Effector memory CD4-positive, alpha-beta T cell (primary cell): Measurements from ENCODE around the gene MAP3K3.
A peak's percentile ranks its signal among the peaks of the same experiment; 100 is the strongest.

ENCODE experiments used
- DNase-seq, 3 donors: peaks; one replicate each; pipeline ENCODE4 v3.0.0-alpha.2; 2020
- H3K27ac ChIP-seq: 2 replicates; pipeline ENCODE4 v1.7.0; 2013; ENCODE audit warnings: mild to moderate bottlenecking, low read length, moderate library complexity; ENCODE audit not compliant: insufficient read depth, poor library complexity, severe bottlenecking
- H3K27me3 ChIP-seq: replicated peaks from 2 replicates; pipeline ENCODE4 v1.7.0; 2013; ENCODE audit warnings: mild to moderate bottlenecking, low read length; ENCODE audit not compliant: insufficient read depth, control insufficient read depth, poor library complexity, severe bottlenecking
- H3K36me3 ChIP-seq: 2 replicates; pipeline ENCODE4 v1.7.0; 2013; ENCODE audit warnings: mild to moderate bottlenecking, low read length, moderate library complexity; ENCODE audit not compliant: control insufficient read depth, insufficient read depth
- H3K4me1 ChIP-seq: 2 replicates; pipeline ENCODE4 v1.7.0; 2013; ENCODE audit warnings: low read length, mild to moderate bottlenecking; ENCODE audit not compliant: control insufficient read depth, insufficient read depth, poor library complexity, severe bottlenecking
- H3K4me3 ChIP-seq: 2 replicates; pipeline ENCODE4 v1.7.0; 2013; ENCODE audit warnings: low read length, low read depth, mild to moderate bottlenecking; ENCODE audit not compliant: insufficient read depth, poor library complexity, severe bottlenecking
- H3K9me3 ChIP-seq: 2 replicates; pipeline ENCODE4 v1.7.0; 2013; ENCODE audit warnings: mild to moderate bottlenecking, low read length, moderate library complexity; ENCODE audit not compliant: control insufficient read depth

MAP3K3 gene

GRCh38 chr17:63698381-63698885 lies 76.2 kb downstream of the MAP3K3 start:
- Histone ChIP-seq H3K4me1 (peaks cover 70% of the 10 kb centered on the region), H3K27me3 (no peaks in the 10 kb centered on the region), H3K27ac (peak overlapping the region; percentile 86), H3K4me3 (peak overlapping the region; percentile 80), H3K36me3 (peaks cover 27% of the 10 kb centered on the region), H3K9me3 (no peaks in the 10 kb centered on the region)
- no peak for DNase-seq

GRCh38 chr17:63698886-63699637 lies 76.8 kb downstream of the MAP3K3 start:
- H3K9me3 ChIP-seq, result no peaks in the 10 kb centered on the region
- H3K36me3 ChIP-seq, result peaks cover 31% of the 10 kb centered on the region
- H3K27ac ChIP-seq, result peak overlapping the region; percentile 86
- peaks cover 73% of the 10 kb centered on the region for H3K4me1 ChIP-seq
- H3K27me3 ChIP-seq, result no peaks in the 10 kb centered on the region
- peak; percentile 80 to 81 (median 80) for DNase-seq
- peak overlapping the region; percentile 80 for H3K4me3 ChIP-seq

- peak; percentile 77 to 79 (median 78) for DNase-seq
- Histone ChIP-seq H3K4me3 (peak within 1 kb of the TSS; percentile 80), H3K4me1 (peaks cover 75% of the 10 kb centered on the region), H3K36me3 (peaks cover 31% of the 10 kb centered on the region), H3K9me3 (no peaks in the 10 kb centered on the region), H3K27me3 (no peaks in the 10 kb centered on the region), H3K27ac (peak within 1 kb of the TSS; percentile 86)
Observed at GRCh38 chr17:63699638-63700527, 77.7 kb downstream of the MAP3K3 start, which contains the start of gene LIMD2. LIMD2 (minus strand) TSS chr17:63700125; CDS start chr17:63699298, 827 bp downstream.

- H3K36me3 ChIP-seq, result peaks cover 31% of the 10 kb centered on the region
- H3K4me3 ChIP-seq, result peak overlapping the region; percentile 54
- H3K27ac ChIP-seq, result peak overlapping the region; percentile 86
- DNase-seq, result peak; percentile 44 to 48 (median 44)
- H3K9me3 ChIP-seq, result no peaks in the 10 kb centered on the region
- H3K27me3 ChIP-seq, result no peaks in the 10 kb centered on the region
- peaks cover 76% of the 10 kb centered on the region for H3K4me1 ChIP-seq
Observed at GRCh38 chr17:63700528-63701455, 78.6 kb downstream of the MAP3K3 start.

GRCh38 chr17:63701456-63701820 lies 79.2 kb downstream of the MAP3K3 start:
- Histone ChIP-seq H3K4me1 (peaks cover 76% of the 10 kb centered on the region), H3K9me3 (no peaks in the 10 kb centered on the region), H3K27me3 (no peaks in the 10 kb centered on the region), H3K27ac (peak overlapping the region; percentile 86), H3K36me3 (peaks cover 28% of the 10 kb centered on the region), H3K4me3 (peak overlapping the region; percentile 38)
- DNase-seq, result no peak

- Histone ChIP-seq H3K27ac (peak overlapping the region; percentile 86), H3K36me3 (peaks cover 22% of the 10 kb centered on the region), H3K4me1 (peaks cover 76% of the 10 kb centered on the region), H3K9me3 (no peaks in the 10 kb centered on the region), H3K4me3 (peak overlapping the region; percentile 38), H3K27me3 (no peaks in the 10 kb centered on the region)
- peak; percentile 62 to 69 (median 66) for DNase-seq
Observed at GRCh38 chr17:63701868-63702720, 79.9 kb downstream of the MAP3K3 start.

- peak overlapping the region; percentile 38 for H3K4me3 ChIP-seq
- peak overlapping the region; percentile 86 for H3K27ac ChIP-seq
- peaks cover 73% of the 10 kb centered on the region for H3K4me1 ChIP-seq
- peaks cover 19% of the 10 kb centered on the region for H3K36me3 ChIP-seq
- no peak for DNase-seq
- H3K9me3 ChIP-seq, result no peaks in the 10 kb centered on the region
- H3K27me3 ChIP-seq, result no peaks in the 10 kb centered on the region
Observed at GRCh38 chr17:63702721-63703015, 80.5 kb downstream of the MAP3K3 start.

- peak overlapping the region; percentile 86 for H3K27ac ChIP-seq
- H3K4me3 ChIP-seq, result peak overlapping the region; percentile 38
- no peak for DNase-seq
- peaks cover 71% of the 10 kb centered on the region for H3K4me1 ChIP-seq
- no peaks in the 10 kb centered on the region for H3K9me3 ChIP-seq
- H3K27me3 ChIP-seq, result no peaks in the 10 kb centered on the region
- H3K36me3 ChIP-seq, result peaks cover 17% of the 10 kb centered on the region
Observed at GRCh38 chr17:63703029-63703428, 80.8 kb downstream of the MAP3K3 start.
